NT2/D1 (cell line): ENCODE data around the gene RBP3.

Experiments
- SUZ12 ChIP-seq: IDR thresholded peaks from 2 replicates; pipeline ENCODE4 v1.6.1; 2011; ENCODE audit not compliant: insufficient read length, insufficient read depth; ENCODE audit errors: extremely low read depth
- YY1 ChIP-seq: IDR thresholded peaks from 2 replicates; pipeline ENCODE4 v1.6.1; 2011; ENCODE audit not compliant: insufficient read length, insufficient read depth
- ZNF274 ChIP-seq: IDR thresholded peaks from 2 replicates; pipeline ENCODE4 v1.6.1; 2011; ENCODE audit warnings: mild to moderate bottlenecking, low read depth, low read length

- TF ChIP-seq YY1 (no peak), ZNF274 (no peak), SUZ12 (no peak)
Measured at GRCh38 chr10:47300429-47300931, 47.7 kb upstream of the RBP3 start.
